OCI-LY7 (cell line): ENCODE measurements around the gene DIRAS1.

ENCODE experiments used
- CTCF ChIP-seq: fragments of 200-600 bp; sonication (generic); conservative IDR thresholded peaks from 2 replicates; pipeline ENCODE4 v1.5.1; 2014; ENCODE audit warnings: mild to moderate bottlenecking, antibody characterized with exemption, low read length, moderate library complexity, mixed read lengths
- EZH2phosphoT487 ChIP-seq: fragments of 200-600 bp; sonication (generic); IDR thresholded peaks from 2 replicates; pipeline ENCODE4 v1.6.1; 2018; ENCODE audit warnings: low read depth, borderline replicate concordance, mild to moderate bottlenecking, mixed run types, antibody characterized with exemption, low read length, moderate library complexity, mixed read lengths

- TF ChIP-seq CTCF (no peak), EZH2phosphoT487 (no peak)
These were observed 1.6 kb upstream of the DIRAS1 start for GRCh38 chr19:2722541-2723344.
